ENCODE measurements around the gene STRADA. TPM values are rescaled to one million over a fixed set of nuclear protein-coding genes. Genes with fewer than 3 reads are reported as not detected.

The STRADA gene
- total and polyA plus RNA-seq, 9 of the 15 experiments (the other 6 are each of a cell fraction or from before 2014, with no cell fraction given) = 6.6 to 33.0 (median 20.5) TPM

DNA sequence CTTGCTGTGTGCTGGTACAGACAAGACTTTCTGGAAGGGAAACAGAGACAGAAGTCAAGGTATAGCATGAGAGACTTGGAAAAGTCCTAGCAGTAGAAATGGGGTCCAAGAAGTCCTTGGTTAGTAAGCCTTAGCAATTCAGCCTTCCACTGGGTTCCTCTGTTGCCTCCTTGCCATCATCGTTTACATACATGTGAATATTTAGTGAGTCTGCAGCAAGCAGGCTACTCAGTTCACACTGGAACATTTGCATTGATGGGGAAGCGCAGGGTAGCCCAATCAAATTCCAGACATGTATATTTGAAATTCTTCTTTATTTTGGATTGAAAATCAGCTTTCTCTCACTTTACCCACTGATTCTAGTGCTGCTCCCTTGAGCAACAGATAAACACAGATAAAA lies 68.7 kb downstream of the STRADA start (continued):
- TF ChIP-seq ERF (CRISPR knock-in tag; IDR thresholded peaks at IDR 0.05) = no peak
- no peak for TF ChIP-seq SREBF1 (IDR thresholded peaks at IDR 0.05; ENCODE audit: borderline replicate concordance, low read depth, low read length)
- TF ChIP-seq, protein P1, sequence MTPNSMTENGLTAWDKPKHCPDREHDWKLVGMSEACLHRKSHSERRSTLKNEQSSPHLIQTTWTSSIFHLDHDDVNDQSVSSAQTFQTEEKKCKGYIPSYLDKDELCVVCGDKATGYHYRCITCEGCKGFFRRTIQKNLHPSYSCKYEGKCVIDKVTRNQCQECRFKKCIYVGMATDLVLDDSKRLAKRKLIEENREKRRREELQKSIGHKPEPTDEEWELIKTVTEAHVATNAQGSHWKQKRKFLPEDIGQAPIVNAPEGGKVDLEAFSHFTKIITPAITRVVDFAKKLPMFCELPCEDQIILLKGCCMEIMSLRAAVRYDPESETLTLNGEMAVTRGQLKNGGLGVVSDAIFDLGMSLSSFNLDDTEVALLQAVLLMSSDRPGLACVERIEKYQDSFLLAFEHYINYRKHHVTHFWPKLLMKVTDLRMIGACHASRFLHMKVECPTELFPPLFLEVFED (CRISPR knock-in tag; conservative IDR thresholded peaks at IDR 0.05) = no peak
- no peak for TF ChIP-seq ZNF316 (IDR thresholded peaks at IDR 0.05)
- no peak for TF ChIP-seq ZNF408 (CRISPR knock-in tag; IDR thresholded peaks at IDR 0.05; ENCODE audit: low read depth)
- no peak for TF ChIP-seq POU5F1 (IDR thresholded peaks at IDR 0.05; ENCODE audit: borderline replicate concordance, low read depth, low read length, partially characterized antibody)
- TF ChIP-seq RAD51 (IDR thresholded peaks at IDR 0.05; ENCODE audit: borderline replicate concordance, low read depth) = no peak
- no peak for TF ChIP-seq SIX5 (IDR thresholded peaks at IDR 0.05; ENCODE audit: borderline replicate concordance in 1 of 2, insufficient read depth in 1 of 2, low read depth in 1 of 2, low read length in 2 of 2)
- TF ChIP-seq CBFA2T3 (IDR thresholded peaks at IDR 0.05) = no peak
- no peak for TF ChIP-seq KDM2B (CRISPR knock-in tag; IDR thresholded peaks at IDR 0.05)
- TF ChIP-seq, protein P2, sequence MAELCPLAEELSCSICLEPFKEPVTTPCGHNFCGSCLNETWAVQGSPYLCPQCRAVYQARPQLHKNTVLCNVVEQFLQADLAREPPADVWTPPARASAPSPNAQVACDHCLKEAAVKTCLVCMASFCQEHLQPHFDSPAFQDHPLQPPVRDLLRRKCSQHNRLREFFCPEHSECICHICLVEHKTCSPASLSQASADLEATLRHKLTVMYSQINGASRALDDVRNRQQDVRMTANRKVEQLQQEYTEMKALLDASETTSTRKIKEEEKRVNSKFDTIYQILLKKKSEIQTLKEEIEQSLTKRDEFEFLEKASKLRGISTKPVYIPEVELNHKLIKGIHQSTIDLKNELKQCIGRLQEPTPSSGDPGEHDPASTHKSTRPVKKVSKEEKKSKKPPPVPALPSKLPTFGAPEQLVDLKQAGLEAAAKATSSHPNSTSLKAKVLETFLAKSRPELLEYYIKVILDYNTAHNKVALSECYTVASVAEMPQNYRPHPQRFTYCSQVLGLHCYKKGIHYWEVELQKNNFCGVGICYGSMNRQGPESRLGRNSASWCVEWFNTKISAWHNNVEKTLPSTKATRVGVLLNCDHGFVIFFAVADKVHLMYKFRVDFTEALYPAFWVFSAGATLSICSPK (IDR thresholded peaks at IDR 0.05; ENCODE audit: borderline replicate concordance) = no peak
- TF ChIP-seq ZNF41 (CRISPR knock-in tag; conservative IDR thresholded peaks at IDR 0.05) = no peak
- no peak for TF ChIP-seq RHOXF2B (CRISPR knock-in tag; conservative IDR thresholded peaks at IDR 0.05)
- TF ChIP-seq SMAD4 (CRISPR knock-in tag; conservative IDR thresholded peaks at IDR 0.05) = no peak

All from K562 (cell line).